ENCODE results near the gene FOXN3.

DNA sequence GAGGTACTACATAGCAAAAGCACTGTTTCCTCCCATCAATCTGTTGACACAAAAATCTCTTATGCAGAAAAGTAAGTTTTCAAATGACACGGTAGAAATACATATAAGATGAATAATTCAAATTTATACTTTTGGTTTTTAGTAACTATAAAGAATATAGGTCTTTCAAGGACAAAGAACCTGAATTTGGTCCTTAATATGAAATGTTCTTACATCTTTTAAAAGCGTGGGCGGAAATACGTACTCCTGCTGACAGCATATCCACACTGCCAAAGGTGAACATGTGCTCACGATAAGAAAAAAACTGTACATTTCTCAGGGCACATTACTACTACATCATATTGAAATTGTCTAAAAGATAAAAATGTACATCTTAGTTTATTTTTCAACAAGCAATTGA, 127.6 kb downstream of the FOXN3 start:
- TF ChIP-seq, protein P1, sequence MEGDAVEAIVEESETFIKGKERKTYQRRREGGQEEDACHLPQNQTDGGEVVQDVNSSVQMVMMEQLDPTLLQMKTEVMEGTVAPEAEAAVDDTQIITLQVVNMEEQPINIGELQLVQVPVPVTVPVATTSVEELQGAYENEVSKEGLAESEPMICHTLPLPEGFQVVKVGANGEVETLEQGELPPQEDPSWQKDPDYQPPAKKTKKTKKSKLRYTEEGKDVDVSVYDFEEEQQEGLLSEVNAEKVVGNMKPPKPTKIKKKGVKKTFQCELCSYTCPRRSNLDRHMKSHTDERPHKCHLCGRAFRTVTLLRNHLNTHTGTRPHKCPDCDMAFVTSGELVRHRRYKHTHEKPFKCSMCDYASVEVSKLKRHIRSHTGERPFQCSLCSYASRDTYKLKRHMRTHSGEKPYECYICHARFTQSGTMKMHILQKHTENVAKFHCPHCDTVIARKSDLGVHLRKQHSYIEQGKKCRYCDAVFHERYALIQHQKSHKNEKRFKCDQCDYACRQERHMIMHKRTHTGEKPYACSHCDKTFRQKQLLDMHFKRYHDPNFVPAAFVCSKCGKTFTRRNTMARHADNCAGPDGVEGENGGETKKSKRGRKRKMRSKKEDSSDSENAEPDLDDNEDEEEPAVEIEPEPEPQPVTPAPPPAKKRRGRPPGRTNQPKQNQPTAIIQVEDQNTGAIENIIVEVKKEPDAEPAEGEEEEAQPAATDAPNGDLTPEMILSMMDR (IDR thresholded peaks at IDR 0.05): no peak
- TF ChIP-seq TAF1 (IDR thresholded peaks at IDR 0.05; ENCODE audit: borderline replicate concordance, low read depth, low read length) (no peak), TEAD4 (IDR thresholded peaks at IDR 0.05; ENCODE audit: borderline replicate concordance, insufficient read depth) (no peak), GATA2 (CRISPR knock-in tag; IDR thresholded peaks at IDR 0.05) (no peak), FOXM1 (IDR thresholded peaks at IDR 0.05; ENCODE audit: low read depth) (no peak), NRF1 (IDR thresholded peaks at IDR 0.05; ENCODE audit: low read depth, low read length) (no peak), EP300 (IDR thresholded peaks at IDR 0.05; ENCODE audit: borderline replicate concordance in 1 of 2, low read depth in 1 of 2, low read length in 1 of 2) (no peak)
- TF ChIP-seq, protein P2, sequence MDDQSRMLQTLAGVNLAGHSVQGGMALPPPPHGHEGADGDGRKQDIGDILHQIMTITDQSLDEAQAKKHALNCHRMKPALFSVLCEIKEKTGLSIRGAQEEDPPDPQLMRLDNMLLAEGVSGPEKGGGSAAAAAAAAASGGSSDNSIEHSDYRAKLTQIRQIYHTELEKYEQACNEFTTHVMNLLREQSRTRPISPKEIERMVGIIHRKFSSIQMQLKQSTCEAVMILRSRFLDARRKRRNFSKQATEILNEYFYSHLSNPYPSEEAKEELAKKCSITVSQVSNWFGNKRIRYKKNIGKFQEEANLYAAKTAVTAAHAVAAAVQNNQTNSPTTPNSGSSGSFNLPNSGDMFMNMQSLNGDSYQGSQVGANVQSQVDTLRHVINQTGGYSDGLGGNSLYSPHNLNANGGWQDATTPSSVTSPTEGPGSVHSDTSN (IDR thresholded peaks at IDR 0.05): no peak

Data from SK-N-SH (cell line).